Measurements from ENCODE around the gene HSF4. TPM values are rescaled to one million over a fixed set of nuclear protein-coding genes. Genes with fewer than 3 reads are reported as not detected.
A peak's percentile ranks its signal among the peaks of the same experiment; 100 is the strongest.

Gene HSF4
- total RNA-seq, 1 donor from 2014 or later, result 29.7 TPM

- DNase-seq (ENCODE audit: low spot score), result peak; percentile 96
Observed at GRCh38 chr16:67183627-67184452, 19.3 kb downstream of the HSF4 start, which contains the start of gene MATCAP1. TSS of gene MATCAP1 (minus strand) at chr16:67183963. CDS start at chr16:67180610, 3,353 bp downstream.

GRCh38 chr16:67184453-67184994 is 20.0 kb downstream of the HSF4 start:
- DNase-seq (ENCODE audit: low spot score), result no peak

GRCh38 chr16:67184995-67185650 is 20.6 kb downstream of the HSF4 start:
- peak; percentile 95 for DNase-seq (ENCODE audit: low spot score)

GRCh38 chr16:67185651-67186134 is 21.1 kb downstream of the HSF4 start:
- no peak for DNase-seq (ENCODE audit: low spot score)

GRCh38 chr16:67186550-67186950 is 22.0 kb downstream of the HSF4 start:
- no peak for DNase-seq (ENCODE audit: low spot score)

GRCh38 chr16:67187175-67187890 is 22.8 kb downstream of the HSF4 start:
- no peak for DNase-seq (ENCODE audit: low spot score)

- no peak for DNase-seq (ENCODE audit: low spot score)
Observed at GRCh38 chr16:67188323-67188722, 23.8 kb downstream of the HSF4 start.

GRCh38 chr16:67188798-67189197 is 24.3 kb downstream of the HSF4 start:
- DNase-seq (ENCODE audit: low spot score), result no peak

GRCh38 chr16:67190041-67190440 is 25.5 kb downstream of the HSF4 start, which contains the start of gene EXOC3L1:
TSS of gene EXOC3L1 (minus strand) at chr16:67190136. CDS start at chr16:67189676, 460 bp downstream.
- DNase-seq (ENCODE audit: low spot score), result no peak

- DNase-seq (ENCODE audit: low spot score), result no peak
Observed at GRCh38 chr16:67190448-67191399, 26.2 kb downstream of the HSF4 start.

GRCh38 chr16:67191411-67191994 is 27.0 kb downstream of the HSF4 start:
- no peak for DNase-seq (ENCODE audit: low spot score)

GRCh38 chr16:67191995-67192681 is 27.6 kb downstream of the HSF4 start, which contains the start of gene E2F4:
TSS of gene E2F4 (plus strand) at chr16:67192155. CDS start at chr16:67192228, 73 bp downstream.
- DNase-seq (ENCODE audit: low spot score), result peak; percentile 96

GRCh38 chr16:67192781-67193361 is 28.3 kb downstream of the HSF4 start:
- DNase-seq (ENCODE audit: low spot score), result no peak

- DNase-seq (ENCODE audit: low spot score), result no peak
Observed at GRCh38 chr16:67193536-67193935, 29.0 kb downstream of the HSF4 start.

GRCh38 chr16:67194260-67194659 is 29.7 kb downstream of the HSF4 start:
- no peak for DNase-seq (ENCODE audit: low spot score)

- no peak for DNase-seq (ENCODE audit: low spot score)
Observed at GRCh38 chr16:67195676-67196075, 31.1 kb downstream of the HSF4 start.

- no peak for DNase-seq (ENCODE audit: low spot score)
Observed at GRCh38 chr16:67196881-67197280, 32.3 kb downstream of the HSF4 start.

GRCh38 chr16:67197704-67198103 is 33.2 kb downstream of the HSF4 start:
- no peak for DNase-seq (ENCODE audit: low spot score)

All from mesenteric fat pad (tissue), 1 donor.